Left ventricle myocardium superior (tissue), 1 donor: ENCODE data around the gene COL26A1. TPM values are rescaled to one million over a fixed set of nuclear protein-coding genes. Genes with fewer than 3 reads are reported as not detected.
"Not testable (repeated sequence)": the region's sequence is repeated elsewhere in the genome, so short reads cannot be mapped to it uniquely, and the experiment has no call there.

ENCODE experiments used
- ATAC-seq: fragments of 200-7000 bp; cut with Tn5 transposase; one replicate; pipeline ENCODE4 v1.9.1; 2020; ENCODE audit warnings: mild to moderate bottlenecking, moderate library complexity
- DNase-seq: peaks from one replicate; pipeline ENCODE4 v3.0.0-alpha.2; 2020
- intact Hi-C: fragments of 100-400 bp; cut with micrococcal nuclease; formaldehyde crosslinking; loops from one replicate; pipeline ENCODE4 v1.11.0; 2022
- total RNA-seq: library from RNA; stranded (reverse); fragmentation: NEBNext Ultra II Directional; extraction: Animal tissue kit (Norgen Biotek cat#: 25700); gene quantifications from one replicate; pipeline ENCODE4 v1.2.1, GENCODE V29; 2021
- donor health status: DM: no; HTN: yes; CAD: no; lungs with severe emphysema.

Gene COL26A1
- total RNA-seq, 1 donor from 2014 or later = not detected

DNA sequence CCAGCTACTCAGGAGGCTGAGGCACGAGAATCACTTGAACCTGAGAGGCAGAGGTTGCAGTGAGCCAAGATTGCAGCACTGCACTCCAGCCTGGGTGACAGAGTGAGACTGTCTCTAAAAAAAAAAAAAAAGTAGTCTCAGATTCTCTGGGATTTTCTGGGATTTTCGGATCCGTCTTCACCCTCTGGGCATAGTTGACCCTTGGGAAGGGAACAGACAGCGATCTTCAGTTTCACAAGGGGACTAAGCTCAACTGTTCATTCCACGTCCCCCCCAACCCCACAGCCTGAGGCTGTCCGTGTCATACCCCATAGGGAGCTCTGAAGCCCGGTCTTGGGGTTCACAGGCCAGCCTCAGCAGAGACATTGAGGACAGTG lies 123.4 kb downstream of the COL26A1 start:
- DNase-seq, ATAC-seq, intact Hi-C loops: not testable (repeated sequence)

GRCh38 chr7:101486433-101487104 lies 123.9 kb downstream of the COL26A1 start:
- intact Hi-C loops = no loop called here

DNA sequence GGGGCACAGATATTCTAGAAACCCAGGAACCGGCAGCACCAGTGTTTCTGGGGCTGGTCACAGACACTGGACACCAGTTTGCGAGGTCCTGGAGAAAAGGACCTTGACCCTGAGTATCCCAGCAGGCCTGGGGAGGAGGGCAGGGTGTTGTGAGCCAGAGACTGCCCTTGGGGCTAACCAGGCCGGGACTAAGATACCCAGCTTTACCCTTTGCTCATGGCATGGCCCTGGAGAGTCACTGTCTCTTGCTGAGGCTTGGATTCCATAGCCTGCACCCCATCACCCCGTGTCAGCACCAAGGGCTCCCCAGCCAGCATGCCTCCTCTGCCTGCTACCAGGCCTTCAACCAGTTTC lies 124.4 kb downstream of the COL26A1 start:
- ATAC-seq (no peak), DNase-seq (no peak)
- intact Hi-C loops = no loop called here

More at GRCh38 chr7:101486433-101487104, 123.9 kb downstream of the COL26A1 start:
- no peak for DNase-seq
- ATAC-seq = no peak

GRCh38 chr7:101487753-101488152 lies 125.1 kb downstream of the COL26A1 start:
- intact Hi-C loops = no loop called here
- no peak for ATAC-seq

GRCh38 chr7:101488826-101489572 lies 126.3 kb downstream of the COL26A1 start:
- ATAC-seq = no peak
- DNase-seq = no peak
- intact Hi-C loops = no loop called here

More at GRCh38 chr7:101487753-101488152, 125.1 kb downstream of the COL26A1 start:
- DNase-seq = no peak

DNA sequence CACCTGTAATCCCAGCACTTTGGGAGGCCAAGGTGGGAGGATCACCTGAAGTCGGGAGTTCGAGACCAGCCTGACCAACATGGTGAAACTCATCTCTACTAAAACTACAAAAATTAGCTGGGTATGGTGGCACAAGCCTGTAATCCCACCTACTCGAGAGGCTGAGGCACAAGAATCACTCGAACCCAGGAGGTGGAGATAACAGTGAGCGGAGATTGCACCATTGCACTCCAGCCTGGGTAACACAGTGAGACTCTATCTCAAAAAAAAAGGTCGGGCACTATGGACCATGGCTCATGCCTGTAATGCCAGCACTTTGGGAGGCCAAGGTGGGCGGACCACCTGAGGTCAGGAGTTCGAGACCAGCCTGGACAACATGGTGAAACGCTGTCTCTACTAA lies 127.8 kb downstream of the COL26A1 start:
- ATAC-seq, DNase-seq, intact Hi-C loops: not testable (repeated sequence)

DNA sequence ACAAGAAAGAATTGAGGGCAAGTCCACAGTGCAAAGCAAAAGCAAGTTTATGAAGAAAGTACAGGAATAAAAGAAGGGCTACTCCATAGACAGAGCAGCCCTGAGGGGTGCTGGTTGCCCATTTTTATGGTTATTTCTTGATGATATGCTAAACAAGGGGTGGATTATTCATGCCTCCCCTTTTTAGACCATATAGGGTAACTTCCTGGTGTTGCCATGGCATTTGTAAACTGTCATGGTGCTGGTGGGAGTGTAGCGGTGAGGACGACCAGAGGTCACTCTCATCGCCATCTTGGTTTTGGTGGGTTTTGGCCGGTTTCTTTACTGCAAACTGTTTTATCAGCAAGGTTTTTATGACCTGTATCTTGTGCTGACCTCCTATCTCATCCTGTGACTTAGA lies 128.8 kb downstream of the COL26A1 start:
- DNase-seq, ATAC-seq, intact Hi-C loops: not testable (repeated sequence)

GRCh38 chr7:101494602-101495329 lies 132.1 kb downstream of the COL26A1 start:
- intact Hi-C loops = no loop called here
- no peak for DNase-seq
- ATAC-seq = no peak

DNA sequence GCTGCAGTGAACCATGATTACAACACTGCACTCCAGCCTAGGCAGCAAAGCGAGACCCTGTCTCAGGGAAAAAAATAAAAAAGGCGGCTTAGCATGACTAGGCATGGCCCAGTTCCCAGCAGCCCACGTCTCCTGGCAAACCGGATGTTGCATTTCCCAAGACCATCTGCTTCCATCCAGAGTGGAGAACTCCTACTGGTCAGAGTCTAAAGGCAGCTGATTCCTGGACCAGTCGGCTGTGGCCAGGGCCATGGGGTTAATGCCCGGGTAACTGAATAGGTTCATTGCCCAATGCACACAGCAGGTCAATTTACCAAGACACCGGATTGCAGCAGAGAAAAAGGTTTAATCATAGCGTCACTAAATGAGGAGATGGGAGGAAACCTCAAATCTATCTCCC lies 133.3 kb downstream of the COL26A1 start:
- ATAC-seq (no peak), DNase-seq (no peak)
- intact Hi-C loops = no loop called here

GRCh38 chr7:101501351-101501750 lies 138.7 kb downstream of the COL26A1 start:
- DNase-seq (no peak), ATAC-seq (no peak)
- intact Hi-C loops = no loop called here

- intact Hi-C loops = no loop called here
- no peak for DNase-seq
- no peak for ATAC-seq
Measured at GRCh38 chr7:101502466-101503098, 139.9 kb downstream of the COL26A1 start.

DNA sequence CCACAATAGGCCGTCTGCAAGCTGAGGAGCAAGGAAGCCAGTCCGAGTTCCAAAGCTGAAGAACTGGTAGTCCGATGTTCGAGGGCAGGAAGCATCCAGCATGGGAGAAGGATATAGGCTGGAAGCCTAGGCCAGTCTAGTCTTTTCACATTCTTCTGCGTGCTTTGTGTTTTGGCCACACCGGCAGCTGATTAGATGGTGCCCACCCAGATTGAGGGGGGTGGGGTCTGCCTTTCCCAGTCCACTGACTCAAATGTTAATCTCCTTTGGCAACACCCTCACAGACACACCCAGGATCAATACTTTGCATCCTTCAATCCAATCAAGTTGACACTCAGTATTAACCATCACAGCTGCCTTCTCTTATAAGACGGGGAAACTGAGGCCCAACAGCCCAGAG lies 142.8 kb downstream of the COL26A1 start:
- intact Hi-C loops, ATAC-seq, DNase-seq: not testable (repeated sequence)

- no peak for DNase-seq
- intact Hi-C loops = no loop called here
- no peak for ATAC-seq
Measured at GRCh38 chr7:101506531-101506930, 143.9 kb downstream of the COL26A1 start.

- intact Hi-C loops = no loop called here
- no peak for DNase-seq
- no peak for ATAC-seq
Measured at GRCh38 chr7:101507327-101507726, 144.7 kb downstream of the COL26A1 start.

- intact Hi-C loops = no loop called here
- DNase-seq (no peak), ATAC-seq (no peak)
Measured at GRCh38 chr7:101507791-101508252, 145.1 kb downstream of the COL26A1 start.

DNA sequence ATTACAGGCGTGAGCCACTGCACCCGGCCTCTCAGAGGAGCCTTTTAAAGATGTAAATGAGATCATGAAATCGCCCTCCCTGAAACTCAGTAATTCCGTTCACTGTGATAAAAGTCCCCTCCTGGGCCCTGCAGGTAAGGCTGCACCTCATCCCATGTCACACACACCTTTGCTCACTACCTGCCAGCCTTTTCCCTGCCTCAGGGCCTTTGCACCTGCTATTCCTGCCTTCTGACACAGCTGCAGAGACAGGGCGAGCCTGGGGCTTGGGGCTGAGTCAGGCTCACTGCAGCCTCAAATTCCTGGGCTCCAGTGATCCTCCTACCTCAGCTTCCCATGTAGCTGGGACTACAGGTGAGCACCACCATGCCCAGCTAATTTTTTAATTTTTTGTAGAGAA lies 147.6 kb downstream of the COL26A1 start:
- no peak for DNase-seq
- intact Hi-C loops = no loop called here
- no peak for ATAC-seq

- DNase-seq (no peak), ATAC-seq (no peak)
- intact Hi-C loops = no loop called here
Measured at GRCh38 chr7:101511965-101512364, 149.3 kb downstream of the COL26A1 start.

- DNase-seq (no peak), ATAC-seq (no peak)
- intact Hi-C loops = no loop called here
Measured at GRCh38 chr7:101516851-101517250, 154.2 kb downstream of the COL26A1 start.

DNA sequence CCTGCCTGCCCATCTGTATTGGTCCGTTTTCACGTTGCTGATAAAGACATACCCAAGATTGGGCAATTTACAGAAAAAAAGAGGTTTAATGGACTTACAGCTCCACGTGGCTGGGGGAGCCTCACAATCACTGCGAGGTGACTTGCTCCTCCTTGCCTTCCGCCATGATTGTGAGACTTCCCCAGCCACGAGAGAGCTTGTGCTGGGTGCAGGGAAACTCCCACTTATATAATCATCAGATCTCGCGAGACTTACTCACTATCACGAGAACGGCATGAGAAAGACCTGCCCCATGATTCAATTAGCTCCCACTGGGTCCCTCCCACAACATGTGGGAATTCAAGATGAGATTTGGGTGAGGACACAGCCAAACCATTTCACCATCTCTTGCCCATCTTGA lies 154.6 kb downstream of the COL26A1 start:
- DNase-seq = no peak
- no peak for ATAC-seq
- intact Hi-C loops = no loop called here

- DNase-seq (no peak), ATAC-seq (no peak)
- intact Hi-C loops = no loop called here
Measured at GRCh38 chr7:101518336-101518735, 155.7 kb downstream of the COL26A1 start.
